GM12873 (cell line): ENCODE results near the gene ADD1.

Experiments used
- TF ChIP-seq, protein P1 (sequence below): IDR thresholded peaks from 2 replicates; pipeline ENCODE4 v1.5.1; 2012; ENCODE audit warnings: low read depth, mild to moderate bottlenecking, moderate library complexity, low read length, control low read depth; ENCODE audit not compliant: insufficient read depth; ENCODE audit errors: missing control alignments

The ADD1 gene

GRCh38 chr4:2925931-2926860 is 82.6 kb downstream of the ADD1 start:
- TF ChIP-seq, protein P1, sequence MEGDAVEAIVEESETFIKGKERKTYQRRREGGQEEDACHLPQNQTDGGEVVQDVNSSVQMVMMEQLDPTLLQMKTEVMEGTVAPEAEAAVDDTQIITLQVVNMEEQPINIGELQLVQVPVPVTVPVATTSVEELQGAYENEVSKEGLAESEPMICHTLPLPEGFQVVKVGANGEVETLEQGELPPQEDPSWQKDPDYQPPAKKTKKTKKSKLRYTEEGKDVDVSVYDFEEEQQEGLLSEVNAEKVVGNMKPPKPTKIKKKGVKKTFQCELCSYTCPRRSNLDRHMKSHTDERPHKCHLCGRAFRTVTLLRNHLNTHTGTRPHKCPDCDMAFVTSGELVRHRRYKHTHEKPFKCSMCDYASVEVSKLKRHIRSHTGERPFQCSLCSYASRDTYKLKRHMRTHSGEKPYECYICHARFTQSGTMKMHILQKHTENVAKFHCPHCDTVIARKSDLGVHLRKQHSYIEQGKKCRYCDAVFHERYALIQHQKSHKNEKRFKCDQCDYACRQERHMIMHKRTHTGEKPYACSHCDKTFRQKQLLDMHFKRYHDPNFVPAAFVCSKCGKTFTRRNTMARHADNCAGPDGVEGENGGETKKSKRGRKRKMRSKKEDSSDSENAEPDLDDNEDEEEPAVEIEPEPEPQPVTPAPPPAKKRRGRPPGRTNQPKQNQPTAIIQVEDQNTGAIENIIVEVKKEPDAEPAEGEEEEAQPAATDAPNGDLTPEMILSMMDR, result no peak

DNA sequence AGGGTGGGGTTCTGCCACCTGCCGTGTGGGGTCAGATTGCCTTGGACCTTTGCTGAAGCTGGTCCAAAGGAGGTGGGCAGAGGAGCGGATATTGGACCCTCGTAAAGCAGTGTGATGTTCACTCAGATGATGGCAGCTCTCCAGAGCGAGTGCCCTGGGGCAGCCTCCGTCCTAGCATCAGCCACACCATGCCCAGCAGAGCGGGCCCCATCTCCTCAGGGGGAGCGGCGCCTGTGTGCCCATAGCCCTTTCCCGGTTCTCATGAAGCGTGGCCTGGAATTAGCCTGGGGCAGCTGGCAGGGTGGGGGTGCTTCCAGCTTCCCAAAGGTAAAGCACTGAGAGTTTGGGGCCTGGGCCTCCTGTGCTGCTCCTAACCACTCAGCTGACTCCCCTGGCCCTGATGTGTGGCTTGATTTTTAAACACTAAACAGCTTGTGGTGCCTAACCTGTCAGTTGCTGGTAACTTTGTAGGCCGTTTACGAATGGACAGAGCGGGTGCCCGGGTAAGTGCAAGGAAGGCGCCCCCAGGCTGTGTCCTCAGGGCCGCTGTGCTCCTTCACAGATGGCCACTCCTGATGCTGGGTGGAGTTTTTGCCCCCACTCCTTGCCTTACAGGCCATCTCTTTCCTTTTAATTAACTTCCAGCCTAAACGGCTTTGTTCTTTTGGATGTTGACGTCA is 83.5 kb downstream of the ADD1 start:
- TF ChIP-seq, protein P1, result no peak

DNA sequence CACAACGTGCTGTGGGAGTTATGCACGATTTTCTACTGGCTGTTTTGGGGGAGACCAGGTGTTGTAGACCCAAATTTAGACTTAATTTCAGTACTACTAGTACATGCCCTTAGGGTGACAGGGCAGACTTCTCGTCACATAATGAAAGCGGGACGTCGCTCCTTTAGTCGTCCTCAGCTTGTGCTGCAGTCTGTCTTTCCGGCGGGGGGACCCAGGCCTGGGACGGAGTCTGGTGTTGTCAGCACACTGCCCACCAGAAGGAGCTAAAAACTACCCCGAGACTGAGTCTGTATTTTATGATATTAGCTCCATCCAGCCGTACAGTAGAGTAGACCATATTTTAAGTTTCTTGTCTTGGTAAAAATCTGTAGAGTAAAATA is 84.0 kb downstream of the ADD1 start:
- TF ChIP-seq, protein P1, result no peak

DNA sequence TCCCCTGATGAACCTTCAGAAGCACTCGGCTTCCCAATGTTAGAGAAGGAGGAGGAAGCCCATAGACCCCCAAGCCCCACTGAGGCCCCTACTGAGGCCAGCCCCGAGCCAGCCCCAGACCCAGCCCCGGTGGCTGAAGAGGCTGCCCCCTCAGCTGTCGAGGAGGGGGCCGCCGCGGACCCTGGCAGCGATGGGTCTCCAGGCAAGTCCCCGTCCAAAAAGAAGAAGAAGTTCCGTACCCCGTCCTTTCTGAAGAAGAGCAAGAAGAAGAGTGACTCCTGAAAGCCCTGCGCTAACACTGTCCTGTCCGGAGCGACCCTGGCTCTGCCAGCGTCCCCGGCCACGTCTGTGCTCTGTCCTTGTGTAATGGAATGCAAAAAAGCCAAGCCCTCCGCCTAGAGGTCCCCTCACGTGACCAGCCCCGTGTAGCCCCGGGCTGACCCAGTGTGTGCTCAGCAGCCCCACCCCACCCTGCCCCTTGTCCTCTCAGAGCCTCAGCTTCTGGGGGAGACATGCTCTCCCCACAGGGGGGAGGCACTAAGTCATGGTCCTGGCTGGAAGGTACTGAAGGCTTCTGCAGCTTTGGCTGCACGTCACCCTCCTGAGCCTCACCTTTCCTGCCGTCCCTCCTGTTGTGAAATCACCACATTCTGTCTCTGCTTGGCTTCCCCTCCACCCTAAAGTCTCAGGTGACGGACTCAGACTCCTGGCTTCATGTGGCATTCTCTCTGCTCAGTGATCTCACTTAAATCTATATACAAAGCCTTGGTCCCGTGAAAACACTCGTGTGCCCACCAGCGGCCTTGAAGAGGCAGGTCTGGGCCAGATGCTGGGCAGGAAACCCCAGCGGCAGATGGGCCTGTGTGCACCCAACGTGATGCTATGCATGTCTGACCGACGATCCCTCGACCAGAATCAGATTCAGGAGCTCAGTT is 84.9 kb downstream of the ADD1 start:
- TF ChIP-seq, protein P1, result no peak

DNA sequence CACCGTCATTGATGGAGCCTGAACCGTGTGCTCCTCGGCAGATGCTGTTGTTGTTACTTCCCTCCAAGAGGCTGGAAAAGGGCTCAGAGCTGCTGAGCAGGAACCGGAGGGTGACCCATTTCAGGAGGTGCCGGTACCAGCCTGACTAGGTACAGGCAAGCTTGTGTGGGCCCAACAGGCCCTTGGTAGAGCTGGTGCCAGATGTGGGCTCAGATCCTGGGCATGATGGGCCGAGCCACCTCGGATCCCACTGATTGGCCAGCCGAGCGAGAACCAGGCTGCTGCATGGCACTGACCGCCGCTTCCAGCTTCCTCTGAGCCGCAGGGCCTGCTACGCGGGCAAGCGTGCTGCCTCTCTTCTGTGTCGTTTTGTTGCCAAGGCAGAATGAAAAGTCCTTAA is 85.8 kb downstream of the ADD1 start:
- TF ChIP-seq, protein P1, result no peak

- TF ChIP-seq, protein P1, result no peak
Observed at GRCh38 chr4:2930135-2930757, 86.6 kb downstream of the ADD1 start.
